IMR-90 (cell line): Measurements from ENCODE around the gene LARGE2.

ENCODE experiments used
- RAD21 ChIP-seq: IDR thresholded peaks from 2 replicates; pipeline ENCODE4 v1.6.1; 2012; ENCODE audit warnings: low read length, improper control_type of control experiment
- SMC3 ChIP-seq: fragments of 150-350 bp; IDR thresholded peaks from 2 replicates; pipeline ENCODE4 v1.6.1; 2016; ENCODE audit warnings: low read depth, mild to moderate bottlenecking, antibody characterized with exemption, low read length, moderate library complexity
- TF ChIP-seq, protein P1 (sequence below): conservative IDR thresholded peaks from 2 replicates; pipeline ENCODE4 v1.5.1; 2012; ENCODE audit warnings: mild to moderate bottlenecking, low read depth, low read length, improper control_type of control experiment
- TF ChIP-seq, protein P2 (sequence below): fragments of 150-350 bp; IDR thresholded peaks from 2 replicates; pipeline ENCODE4 v1.6.1; 2017; ENCODE audit warnings: mild to moderate bottlenecking, antibody characterized with exemption, low read length, low read depth

DNA sequence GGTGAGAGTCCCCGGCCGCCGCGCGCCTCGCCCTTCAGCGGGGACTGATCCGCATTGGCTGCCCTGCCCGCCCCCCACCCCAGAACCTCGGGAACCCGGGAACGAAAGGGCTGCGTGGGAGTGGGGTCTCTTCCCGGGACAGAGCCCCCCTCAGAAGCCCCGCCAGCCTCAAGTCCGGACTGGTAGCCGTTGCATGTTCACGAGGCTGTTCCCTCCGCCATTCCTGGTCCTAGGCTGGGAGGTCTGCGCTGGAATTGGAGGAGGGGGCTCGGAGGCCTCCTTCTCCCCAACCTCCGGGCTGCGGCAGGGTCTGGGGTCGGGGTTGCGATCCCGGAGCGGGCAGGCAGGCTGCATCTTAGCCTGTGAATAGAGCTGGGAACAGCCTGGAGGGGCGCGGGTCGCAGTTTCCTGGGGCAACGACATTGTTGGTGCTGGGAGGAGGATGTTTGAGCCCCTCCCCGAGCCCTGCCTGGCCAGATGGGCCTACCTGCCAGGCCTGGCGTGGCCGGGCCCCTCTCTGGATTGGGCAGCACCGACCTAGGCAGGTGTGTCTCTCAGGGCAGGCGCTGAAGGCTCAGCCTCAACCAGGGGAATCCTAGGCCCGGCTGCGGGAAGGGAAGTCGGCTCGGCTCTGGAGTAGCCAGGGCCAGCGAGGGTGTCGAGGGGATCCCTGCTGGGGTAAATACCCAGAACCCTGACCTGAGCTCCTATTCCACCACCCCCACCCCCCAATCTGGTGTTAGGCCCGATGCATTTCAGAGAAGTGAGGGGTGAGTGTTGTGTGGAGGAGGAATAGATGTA, 36.3 kb upstream of the LARGE2 start:
- TF ChIP-seq, protein P1, sequence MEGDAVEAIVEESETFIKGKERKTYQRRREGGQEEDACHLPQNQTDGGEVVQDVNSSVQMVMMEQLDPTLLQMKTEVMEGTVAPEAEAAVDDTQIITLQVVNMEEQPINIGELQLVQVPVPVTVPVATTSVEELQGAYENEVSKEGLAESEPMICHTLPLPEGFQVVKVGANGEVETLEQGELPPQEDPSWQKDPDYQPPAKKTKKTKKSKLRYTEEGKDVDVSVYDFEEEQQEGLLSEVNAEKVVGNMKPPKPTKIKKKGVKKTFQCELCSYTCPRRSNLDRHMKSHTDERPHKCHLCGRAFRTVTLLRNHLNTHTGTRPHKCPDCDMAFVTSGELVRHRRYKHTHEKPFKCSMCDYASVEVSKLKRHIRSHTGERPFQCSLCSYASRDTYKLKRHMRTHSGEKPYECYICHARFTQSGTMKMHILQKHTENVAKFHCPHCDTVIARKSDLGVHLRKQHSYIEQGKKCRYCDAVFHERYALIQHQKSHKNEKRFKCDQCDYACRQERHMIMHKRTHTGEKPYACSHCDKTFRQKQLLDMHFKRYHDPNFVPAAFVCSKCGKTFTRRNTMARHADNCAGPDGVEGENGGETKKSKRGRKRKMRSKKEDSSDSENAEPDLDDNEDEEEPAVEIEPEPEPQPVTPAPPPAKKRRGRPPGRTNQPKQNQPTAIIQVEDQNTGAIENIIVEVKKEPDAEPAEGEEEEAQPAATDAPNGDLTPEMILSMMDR: no peak
- TF ChIP-seq RAD21 (no peak), SMC3 (no peak)
- TF ChIP-seq, protein P2, sequence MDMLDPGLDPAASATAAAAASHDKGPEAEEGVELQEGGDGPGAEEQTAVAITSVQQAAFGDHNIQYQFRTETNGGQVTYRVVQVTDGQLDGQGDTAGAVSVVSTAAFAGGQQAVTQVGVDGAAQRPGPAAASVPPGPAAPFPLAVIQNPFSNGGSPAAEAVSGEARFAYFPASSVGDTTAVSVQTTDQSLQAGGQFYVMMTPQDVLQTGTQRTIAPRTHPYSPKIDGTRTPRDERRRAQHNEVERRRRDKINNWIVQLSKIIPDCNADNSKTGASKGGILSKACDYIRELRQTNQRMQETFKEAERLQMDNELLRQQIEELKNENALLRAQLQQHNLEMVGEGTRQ: no peak
